K562 (cell line): ENCODE data around the gene CENPT. TPM values are rescaled to one million over a fixed set of nuclear protein-coding genes. Genes with fewer than 3 reads are reported as not detected.

Experiments
- ATF1 ChIP-seq, 2 experiments: fragments of 450-650 bp in 1 of 2; IDR thresholded peaks; 2 replicates each; pipeline ENCODE4 v1.6.1; 2016; ENCODE audit warnings: missing compliant biosample characterization in 1 of 2, missing genetic modification characterization in 1 of 2
- ATF6 ChIP-seq: sonication (generic); formaldehyde crosslinking; IDR thresholded peaks from 2 replicates; pipeline ENCODE4 v1.4.0; 2020; ENCODE audit warnings: mild to moderate bottlenecking, missing genetic modification reagents
- ETV6 ChIP-seq, 3 experiments: fragments of 150-350 bp in 1 of 3; sonication (generic) in 1 of 3; formaldehyde crosslinking in 1 of 3; IDR thresholded peaks; 2 replicates each; pipeline versions ENCODE4 v1.6.1 to v1.8.0; 2014 to 2022; ENCODE audit warnings: borderline replicate concordance in 2 of 3, low read depth in 2 of 3, antibody characterized with exemption in 1 of 3, low read length in 1 of 3, mild to moderate bottlenecking in 1 of 3, missing genetic modification reagents in 1 of 3
- HLTF ChIP-seq: fragments of 450-650 bp; IDR thresholded peaks from 2 replicates; pipeline ENCODE4 v1.6.1; 2016
- HMG20B ChIP-seq: fragments of 250-450 bp; sonication (Bioruptor Pico); IDR thresholded peaks from 2 replicates; pipeline ENCODE4 v1.5.0; 2021; ENCODE audit warnings: mild to moderate bottlenecking
- JUND ChIP-seq, 2 experiments: IDR thresholded peaks; 2 replicates in 1 of 2; 3 replicates in 1 of 2; pipeline ENCODE4 v1.6.1; 2011; ENCODE audit warnings: borderline replicate concordance in 2 of 2, low read depth in 2 of 2, low read length in 2 of 2, improper control_type of control experiment in 1 of 2, missing biosample characterization in 1 of 2, missing genetic modification characterization in 1 of 2, missing genetic modification reagents in 1 of 2
- KAT7 ChIP-seq: sonication (generic); formaldehyde crosslinking; IDR thresholded peaks from 2 replicates; pipeline ENCODE4 v1.8.0; 2022; ENCODE audit warnings: missing genetic modification reagents, mild to moderate bottlenecking, borderline replicate concordance
- MCM5 ChIP-seq: fragments of 450-650 bp; IDR thresholded peaks from 2 replicates; pipeline ENCODE4 v1.6.1; 2016; ENCODE audit warnings: low read depth
- NFIC ChIP-seq: fragments of 450-650 bp; IDR thresholded peaks from 2 replicates; pipeline ENCODE4 v1.6.1; 2017; ENCODE audit warnings: mild to moderate bottlenecking, inconsistent platforms
- NFRKB ChIP-seq: fragments of 450-650 bp; IDR thresholded peaks from 2 replicates; pipeline ENCODE4 v1.6.1; 2016; ENCODE audit warnings: low read depth
- RHOXF2B ChIP-seq: fragments of 250-450 bp; sonication (Bioruptor Pico); conservative IDR thresholded peaks from 2 replicates; pipeline ENCODE4 v1.5.1; 2021
- STAT5B ChIP-seq: fragments of 250-450 bp; sonication (Bioruptor Pico); IDR thresholded peaks from 2 replicates; pipeline ENCODE4 v1.8.0; 2021; ENCODE audit warnings: mild to moderate bottlenecking, inconsistent platforms
- TAL1 ChIP-seq: fragments of 450-650 bp; IDR thresholded peaks from 2 replicates; pipeline ENCODE4 v1.6.1; 2016; ENCODE audit warnings: mild to moderate bottlenecking
- TFAP4 ChIP-seq: sonication (generic); formaldehyde crosslinking; IDR thresholded peaks from 2 replicates; pipeline ENCODE4 v1.8.0; 2022; ENCODE audit warnings: missing genetic modification reagents, mild to moderate bottlenecking, moderate library complexity, borderline replicate concordance
- ZBTB11 ChIP-seq, 3 experiments: fragments of 200-800 bp in 1 of 3; fragments of 250-450 bp in 1 of 3; fragments of 450-650 bp in 1 of 3; sonication (Bioruptor Pico) in 1 of 3; sonication (Bioruptor generic) in 1 of 3; formaldehyde crosslinking in 1 of 3; IDR thresholded peaks; 2 replicates each; pipeline versions ENCODE4 v1.6.1 to v1.8.0; 2016 to 2022; ENCODE audit warnings: mild to moderate bottlenecking in 2 of 3, missing genetic modification characterization in 2 of 3, missing compliant biosample characterization in 1 of 3, moderate library complexity in 1 of 3
- ZHX1 ChIP-seq: fragments of 150-350 bp; conservative IDR thresholded peaks from 2 replicates; pipeline ENCODE4 v1.6.1; 2014; ENCODE audit warnings: low read length
- ZNF316 ChIP-seq: fragments of 450-650 bp; IDR thresholded peaks from 2 replicates; pipeline ENCODE4 v1.6.1; 2016
- polyA plus RNA-seq, 8 experiments: library from polyadenylated mRNA; depleted of rRNA in 4 of 8; stranded (reverse) in 5 of 8; unstranded in 3 of 8; fragments of >200 nt; fragmentation: Nextera tagmentation in 2 of 8; fragmentation: Illumina TruSeq in 1 of 8; extraction: Ambion mirVana in 2 of 8; extraction: Trizol in 1 of 8; gene quantifications; 2 replicates each; pipeline versions ENCODE4 v1.2.1 to v1.2.3, GENCODE V29; 2011 to 2014; ENCODE audit warnings: inconsistent platforms in 1 of 8, missing spikeins in 1 of 8
- total RNA-seq, 7 experiments: library from RNA; depleted of rRNA in 6 of 7; stranded (reverse); fragments of >200 nt in 6 of 7; fragmentation: Illumina TruSeq in 2 of 7; extraction: Trizol in 2 of 7; gene quantifications; 2 replicates each; pipeline versions ENCODE4 v1.2.1 to v1.2.3, GENCODE V29; 2011 to 2021; ENCODE audit warnings: low replicate concordance in 1 of 7

The CENPT gene
- total and polyA plus RNA-seq, 9 of the 15 experiments (the other 6 are each of a cell fraction or from before 2014, with no cell fraction given) = 3.6 to 94.2 (median 44.1) TPM

GRCh38 chr16:67833415-67834241, 13.9 kb downstream of the CENPT start (continued):
- peak in 1 of 3 experiments; percentile 57; a peak in 1 of 6 replicates for TF ChIP-seq ZBTB11 (CRISPR knock-in tag; IDR thresholded peaks at IDR 0.05)
- TF ChIP-seq ZNF316 = no peak
- 0 out of 2 replicates have a peak, but pooled peaks have one; percentile 30 for TF ChIP-seq RHOXF2B (CRISPR knock-in tag)
- peak; percentile 94 for TF ChIP-seq ZHX1
- TF ChIP-seq TFAP4 (CRISPR knock-in tag) = peak; percentile 94
- no peak for TF ChIP-seq HLTF
- TF ChIP-seq ATF1 (CRISPR knock-in tag; IDR thresholded peaks at IDR 0.05) = no peak
- peak; percentile 59; the same call in 1 of the 2 replicates for TF ChIP-seq ATF1 (tag; IDR thresholded peaks at IDR 0.05)
- no peak for TF ChIP-seq HMG20B (CRISPR knock-in tag)
- no peak for TF ChIP-seq MCM5
- peak; percentile 85 for TF ChIP-seq KAT7 (CRISPR knock-in tag)
- TF ChIP-seq ATF6 = peak; percentile 89; the same call in 1 of the 2 replicates
- peak; percentile 45; the same call in 1 of the 2 replicates for TF ChIP-seq NFRKB
- TF ChIP-seq STAT5B (CRISPR knock-in tag) = no peak
- peak; percentile 55; the same call in 1 of the 2 replicates for TF ChIP-seq JUND (IDR thresholded peaks at IDR 0.05; ENCODE audit: borderline replicate concordance, low read depth, low read length)
- no peak; the same call in 2 of the 3 replicates for TF ChIP-seq JUND (tag; IDR thresholded peaks at IDR 0.05; ENCODE audit: borderline replicate concordance, low read depth, low read length)
- TF ChIP-seq NFIC = peak; percentile 38; the same call in 1 of the 2 replicates
- TF ChIP-seq TAL1 = no peak
- no peak for TF ChIP-seq ETV6 (IDR thresholded peaks at IDR 0.05; ENCODE audit: borderline replicate concordance in 1 of 2, low read depth in 2 of 2, low read length in 1 of 2)
- TF ChIP-seq ETV6 (CRISPR knock-in tag; IDR thresholded peaks at IDR 0.05; ENCODE audit: borderline replicate concordance) = no peak
